HG03342 (cell line): ENCODE results near the gene DCHS2.
"Not testable (repeated sequence)": the region's sequence is repeated elsewhere in the genome, so short reads cannot be mapped to it uniquely, and the experiment has no call there.

Source experiments
- ATAC-seq: cut with Tn5 transposase; IDR thresholded peaks from one replicate; pipeline ENCODE4 v1.9.1; 2021; ENCODE audit warnings: mild to moderate bottlenecking, moderate library complexity; ENCODE audit not compliant: unreplicated experiment

DCHS2 gene

DNA sequence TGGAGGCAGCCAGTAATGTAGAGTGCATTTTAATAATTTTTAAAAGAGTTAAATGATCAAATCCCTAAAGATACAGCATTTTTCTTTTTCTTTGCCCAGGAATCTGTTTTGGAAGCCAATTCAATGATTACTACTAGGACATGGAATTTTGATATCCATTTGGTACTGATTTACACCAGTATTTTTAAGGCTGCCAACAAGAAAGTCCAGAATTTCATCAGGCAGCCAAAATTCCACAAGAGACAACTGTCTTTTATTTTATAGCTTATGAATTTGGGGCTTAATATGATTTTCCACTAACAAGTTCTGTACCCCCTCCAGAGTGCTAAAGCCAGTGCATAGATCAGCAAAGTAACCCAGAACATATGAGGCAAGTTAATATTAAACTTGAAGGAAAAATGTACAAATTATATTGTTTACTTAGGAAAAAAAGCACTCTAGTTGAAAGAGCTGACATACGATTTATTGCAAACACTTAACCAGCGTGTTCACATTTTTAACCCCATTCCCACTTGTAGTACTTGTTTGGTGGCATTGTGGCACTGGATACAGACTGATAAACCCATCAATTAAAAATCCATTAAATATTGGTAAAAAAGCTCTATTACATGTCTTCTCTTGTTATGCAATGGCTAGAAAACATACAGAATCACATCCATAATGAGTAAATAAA lies 259.7 kb downstream of the DCHS2 start:
- ATAC-seq, result no peak

DNA sequence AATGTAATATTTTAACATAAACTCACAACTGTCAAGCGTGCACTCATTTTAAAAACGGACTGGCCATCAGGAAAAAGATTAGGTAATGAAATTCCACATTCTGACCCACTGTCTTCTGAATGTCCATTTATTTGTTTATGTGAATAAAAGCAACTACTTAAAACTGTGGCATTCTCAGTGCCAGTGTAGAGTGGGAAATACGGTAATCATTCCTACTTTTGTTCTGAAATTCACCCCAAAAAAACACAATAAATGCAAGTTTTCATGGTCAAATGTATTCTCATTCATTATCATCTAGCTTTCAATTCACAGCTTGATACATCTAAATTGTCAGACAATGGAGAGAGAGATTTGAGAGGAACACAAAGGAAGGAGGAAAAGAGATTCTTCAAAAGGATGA lies 260.9 kb downstream of the DCHS2 start:
- no peak for ATAC-seq

DNA sequence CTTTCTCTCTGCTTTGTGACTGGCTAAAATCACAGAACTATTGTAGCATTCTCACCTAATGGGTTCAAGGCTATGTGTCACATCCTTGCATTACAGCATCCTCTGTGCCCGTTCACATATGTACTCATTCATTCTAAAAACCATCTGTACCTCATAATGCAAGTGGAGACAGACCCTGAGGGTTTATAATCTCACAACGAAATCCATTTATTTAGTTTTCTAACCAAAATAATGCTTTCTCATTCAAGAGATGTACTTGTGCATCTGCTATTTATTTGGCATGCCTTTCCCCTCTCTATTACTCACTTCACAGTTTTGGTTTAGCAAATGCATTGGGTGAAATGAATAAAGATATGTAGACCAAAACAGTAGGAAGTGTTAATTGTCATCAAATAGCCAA lies 261.5 kb downstream of the DCHS2 start:
- no peak for ATAC-seq

DNA sequence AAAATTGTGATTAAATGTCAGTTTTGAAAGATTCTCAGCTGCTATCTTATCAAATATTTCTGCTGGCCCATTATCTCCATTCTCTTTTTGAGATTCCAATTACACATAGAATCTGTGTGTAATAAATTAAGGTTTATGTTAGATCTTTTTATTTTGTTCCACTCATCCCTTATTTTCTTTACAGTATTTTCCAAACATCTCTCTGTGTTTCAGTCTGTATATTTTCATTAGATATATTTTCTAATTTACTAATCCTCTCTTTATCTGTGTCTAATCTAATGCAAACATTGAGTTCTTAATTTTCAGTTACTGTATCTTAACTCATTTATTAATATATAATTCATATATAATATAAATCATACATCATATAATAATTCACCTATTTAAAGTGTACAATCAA lies 268.7 kb downstream of the DCHS2 start:
- ATAC-seq, result no peak

DNA sequence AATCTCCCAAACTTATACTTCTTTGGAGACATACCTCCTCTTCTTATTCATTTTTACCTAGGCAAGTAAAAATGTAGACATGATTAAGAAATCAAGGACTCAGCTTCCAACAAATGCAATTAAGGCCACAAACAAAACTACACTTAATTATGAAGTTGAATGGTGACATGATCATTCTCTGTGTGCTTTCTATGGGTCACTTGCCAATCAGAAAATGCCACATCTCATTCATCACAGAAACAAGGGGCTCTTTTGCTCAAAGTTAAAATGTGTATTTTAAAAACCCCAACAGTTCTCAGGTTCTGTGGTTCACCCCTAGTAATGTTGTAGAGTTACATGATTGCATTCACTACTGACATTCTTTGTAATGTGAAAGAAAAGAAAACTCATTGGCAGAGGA lies 273.5 kb downstream of the DCHS2 start:
- no peak for ATAC-seq

DNA sequence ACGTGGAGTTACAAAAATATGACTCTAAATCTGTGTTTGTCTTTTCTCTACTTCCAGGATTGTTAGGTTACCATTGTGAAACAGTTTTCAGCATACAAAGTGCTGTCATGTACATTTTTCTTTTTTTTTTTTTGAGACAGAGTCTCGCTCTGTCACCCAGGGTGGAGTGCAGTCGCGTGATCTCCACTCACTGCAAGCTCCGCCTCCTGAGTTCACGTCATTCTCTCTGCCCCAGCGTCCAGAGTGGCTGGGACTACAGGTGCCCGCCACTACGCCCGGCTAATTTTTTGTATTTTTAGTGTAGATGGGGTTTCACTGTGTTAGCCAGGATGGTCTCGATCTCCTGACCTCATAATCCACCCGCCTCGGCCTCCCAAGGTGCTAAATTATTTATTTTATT lies 274.2 kb downstream of the DCHS2 start:
- ATAC-seq, result not testable (repeated sequence)

DNA sequence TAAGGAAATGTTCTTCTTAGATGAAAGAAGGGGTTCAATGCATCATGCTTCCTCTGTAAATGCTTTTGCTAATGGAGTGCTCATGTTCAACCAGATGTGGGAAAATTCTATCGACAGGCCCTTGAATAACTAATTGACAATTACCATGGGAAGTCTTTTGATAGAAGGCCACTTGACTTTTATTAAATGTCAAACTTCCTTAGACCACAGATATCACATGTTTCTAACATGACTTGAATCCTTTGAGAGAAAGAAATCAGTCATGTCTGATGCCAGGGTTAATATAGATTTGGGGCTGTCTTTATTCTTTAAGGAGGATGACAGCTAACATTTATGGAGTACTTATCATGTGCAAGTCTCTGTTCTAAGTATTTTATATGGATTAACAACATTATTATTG lies 280.1 kb downstream of the DCHS2 start:
- no peak for ATAC-seq

DNA sequence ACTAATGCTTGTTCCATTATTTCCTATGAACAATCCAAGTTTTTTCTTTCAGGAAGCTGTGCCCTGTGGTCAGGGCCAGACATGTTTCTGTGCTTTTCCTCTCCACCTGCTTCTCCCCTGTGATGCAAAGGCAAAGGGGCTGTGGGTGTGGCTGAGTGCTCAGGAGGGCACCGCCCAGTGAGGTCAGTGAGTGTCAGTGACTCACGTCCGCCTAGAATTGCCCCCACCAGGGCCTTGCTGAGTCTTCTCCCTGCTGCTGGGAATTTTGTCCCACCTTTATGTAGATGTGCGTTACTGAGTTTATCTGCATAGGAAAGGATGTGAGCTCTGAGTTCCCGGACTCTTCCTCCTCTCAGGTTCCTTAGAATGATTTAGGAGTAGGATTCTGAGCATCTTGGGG lies 283.2 kb downstream of the DCHS2 start:
- ATAC-seq, result no peak

DNA sequence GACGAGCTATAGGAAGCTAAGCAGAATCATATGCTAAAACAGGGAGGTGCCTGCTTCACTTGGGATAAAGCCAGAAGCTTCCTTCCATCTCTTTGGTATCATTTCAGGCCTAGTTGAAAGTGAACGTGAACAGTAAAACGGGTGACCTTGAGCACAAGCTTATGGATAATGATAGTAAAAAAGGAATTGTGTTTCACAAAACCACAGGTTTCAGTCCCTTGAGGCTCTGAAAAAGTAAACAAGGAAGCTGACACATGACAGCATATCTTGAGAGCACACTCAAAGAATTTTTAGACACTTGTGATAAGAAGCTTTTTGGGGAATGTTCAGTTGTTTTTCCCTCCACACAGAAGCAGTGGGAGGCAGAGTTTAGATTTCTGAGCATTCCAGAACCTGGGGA lies 286.1 kb downstream of the DCHS2 start:
- no peak for ATAC-seq

DNA sequence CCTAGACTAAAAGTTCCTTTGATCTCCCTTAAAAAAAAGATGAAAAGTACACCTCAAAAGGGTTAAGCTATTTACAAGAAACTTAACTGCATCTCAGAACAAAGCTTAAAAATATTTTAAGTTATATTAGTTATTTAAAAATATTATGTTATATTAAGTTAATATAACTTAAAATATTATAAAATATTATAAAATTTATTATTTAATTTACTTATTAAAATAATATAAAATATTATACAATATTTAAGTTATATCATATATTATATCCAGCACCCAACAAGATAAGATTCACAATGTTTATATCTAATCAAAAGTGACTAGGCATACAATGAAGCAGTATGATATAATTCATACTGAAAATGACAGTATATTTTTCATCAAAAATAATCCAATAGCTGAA lies 296.9 kb downstream of the DCHS2 start:
- ATAC-seq, result no peak

DNA sequence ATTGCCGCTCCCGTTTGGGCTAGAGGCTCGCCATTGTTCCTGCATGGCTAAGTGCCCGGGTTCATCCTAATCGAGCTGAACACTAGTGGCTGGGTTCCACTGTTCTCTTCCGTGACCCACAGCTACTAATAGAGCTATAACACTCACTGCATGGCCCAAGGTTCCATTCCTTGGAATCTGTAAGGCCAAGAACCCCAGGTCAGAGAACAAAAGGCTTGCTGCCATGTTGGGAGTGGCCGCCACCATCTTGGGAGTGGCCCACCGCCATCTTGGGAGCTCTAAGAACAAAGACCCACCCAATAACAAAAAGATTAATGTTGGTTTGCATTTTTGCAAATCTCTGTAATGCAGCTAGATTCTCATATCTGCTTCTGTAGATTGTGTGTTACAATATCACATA lies 299.0 kb downstream of the DCHS2 start:
- ATAC-seq, result no peak

DNA sequence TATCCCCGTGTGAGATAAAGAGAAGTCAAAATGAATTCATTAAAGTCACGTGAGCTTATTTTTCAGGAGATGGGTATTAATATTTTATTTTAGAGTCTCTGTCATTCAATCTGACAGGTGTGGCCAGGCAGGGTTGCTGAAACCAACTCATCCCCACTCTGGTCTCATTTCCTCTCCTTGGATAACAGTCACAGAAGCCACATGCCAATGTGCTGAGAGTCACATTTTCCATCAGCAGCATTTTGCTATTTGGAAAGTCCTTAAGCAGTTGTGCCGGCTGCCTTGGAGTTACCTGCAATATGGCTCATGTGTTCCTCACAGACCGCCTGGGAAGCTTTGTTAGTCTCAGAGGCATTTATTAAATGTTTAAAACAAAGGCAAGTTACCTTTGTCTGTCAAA lies 302.3 kb downstream of the DCHS2 start:
- no peak for ATAC-seq

DNA sequence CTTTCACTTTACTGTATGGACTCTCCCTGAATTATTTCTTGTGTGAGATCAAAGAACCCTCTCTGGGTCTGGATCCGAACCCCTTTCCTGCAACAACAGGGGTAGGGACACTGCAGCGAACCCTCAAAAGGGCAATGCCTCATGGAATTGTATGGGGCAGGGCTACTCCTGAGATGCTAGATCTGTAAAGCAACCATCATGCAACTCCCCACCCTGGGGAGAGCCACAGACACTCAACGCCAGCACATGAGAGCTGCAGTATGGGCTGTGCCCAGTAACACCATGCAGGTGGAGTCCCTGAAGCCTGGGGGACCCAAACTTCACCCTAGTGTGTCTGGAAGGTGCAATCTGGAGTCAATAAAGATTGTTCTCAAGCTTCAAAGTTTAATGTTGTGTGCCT lies 304.7 kb downstream of the DCHS2 start:
- ATAC-seq, result no peak

DNA sequence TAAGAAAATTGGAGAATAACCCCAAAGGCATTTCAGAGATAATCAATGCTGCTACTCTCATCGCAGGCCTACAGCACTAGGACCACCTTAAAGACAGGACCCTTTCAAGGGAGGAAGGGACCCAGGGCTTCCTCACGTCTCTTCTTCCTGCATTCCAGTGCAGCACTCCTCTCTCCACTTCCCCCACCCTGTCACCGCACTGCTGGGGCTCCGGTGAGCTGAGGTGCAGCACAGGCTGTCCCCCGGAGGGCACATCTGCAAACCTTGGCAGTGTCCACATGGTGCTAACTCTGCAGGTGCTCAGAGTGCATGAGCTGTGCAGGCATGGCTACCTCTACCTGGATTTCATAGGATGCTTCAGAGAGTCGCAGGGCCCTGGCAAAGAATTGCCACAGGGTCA lies 305.6 kb downstream of the DCHS2 start:
- no peak for ATAC-seq

DNA sequence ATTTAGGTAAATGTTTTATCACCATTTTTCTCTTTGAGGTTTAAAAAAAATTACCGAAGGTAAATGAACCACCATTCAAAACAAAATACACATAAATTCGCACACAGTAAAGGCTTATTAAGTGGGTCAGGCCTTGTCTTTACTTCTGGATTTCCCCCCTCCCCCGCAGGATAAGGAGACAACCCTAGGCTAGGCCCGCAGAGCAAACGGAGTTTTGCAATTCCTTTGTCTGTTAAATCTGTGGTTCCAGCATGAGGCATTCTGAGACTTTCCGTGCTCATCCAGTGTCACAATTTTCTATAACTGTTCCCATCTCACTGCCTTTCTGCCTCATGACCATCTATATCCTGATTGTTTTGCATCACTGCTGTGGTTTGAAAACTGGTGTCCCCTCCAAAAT lies 307.4 kb downstream of the DCHS2 start:
- ATAC-seq, result no peak

DNA sequence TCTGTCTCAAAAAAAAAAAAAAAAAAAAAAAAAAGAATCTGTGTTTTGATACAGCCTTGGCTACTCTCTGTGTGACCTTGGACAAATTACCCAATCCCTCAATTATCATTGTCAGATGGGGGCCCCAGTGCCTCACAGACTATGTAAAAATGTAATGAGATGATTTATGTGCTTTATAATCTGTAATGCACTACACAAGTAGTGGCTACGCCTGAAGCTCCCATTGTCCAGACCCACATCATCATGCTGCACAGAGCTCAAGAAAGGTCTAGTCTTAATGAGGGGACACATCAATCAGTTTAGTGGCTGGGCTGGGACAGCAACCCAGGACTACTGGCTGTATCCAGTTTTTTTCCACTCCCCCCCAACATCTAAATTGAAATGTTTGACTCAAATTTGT lies 308.3 kb downstream of the DCHS2 start:
- no peak for ATAC-seq
